Liver (tissue), 3 donors: ENCODE measurements around the gene TMIGD3.

Experiments used
- ATF3 ChIP-seq: IDR thresholded peaks from 2 replicates; pipeline ENCODE4 v1.6.1; 2016; ENCODE audit warnings: antibody characterized with exemption
- CTCF ChIP-seq: fragments of 150-350 bp; IDR thresholded peaks from 2 replicates; pipeline ENCODE4 v1.5.1; 2017; ENCODE audit warnings: improper control_type of control experiment, low read depth, low read length; ENCODE audit not compliant: missing input control
- EGR1 ChIP-seq, 2 donors: IDR thresholded peaks; 2 replicates each; pipeline ENCODE4 v1.6.1; 2016 to 2018; ENCODE audit warnings: antibody characterized with exemption in 2 of 2, low read depth in 2 of 2
- GABPA ChIP-seq, 2 donors: IDR thresholded peaks in 1 of 2; conservative IDR thresholded peaks in 1 of 2; 2 replicates each; pipeline ENCODE4 v1.6.1; 2016; ENCODE audit warnings: antibody characterized with exemption in 2 of 2, mild to moderate bottlenecking in 1 of 2, moderate library complexity in 1 of 2
- MAX ChIP-seq: IDR thresholded peaks from 2 replicates; pipeline ENCODE4 v1.6.1; 2016; ENCODE audit warnings: antibody characterized with exemption
- RAD21 ChIP-seq, 2 donors: IDR thresholded peaks; 2 replicates each; pipeline ENCODE4 v1.6.1; 2016; ENCODE audit warnings: antibody characterized with exemption in 2 of 2, mild to moderate bottlenecking in 2 of 2
- SP1 ChIP-seq: IDR thresholded peaks from 2 replicates; pipeline ENCODE4 v1.6.1; 2018; ENCODE audit warnings: antibody characterized with exemption, mild to moderate bottlenecking
- TAF1 ChIP-seq: conservative IDR thresholded peaks from 2 replicates; pipeline ENCODE4 v1.6.1; 2016; ENCODE audit warnings: antibody characterized with exemption, mild to moderate bottlenecking
- YY1 ChIP-seq: IDR thresholded peaks from 2 replicates; pipeline ENCODE4 v1.6.1; 2016; ENCODE audit warnings: antibody characterized with exemption, mild to moderate bottlenecking
- ZBTB33 ChIP-seq: IDR thresholded peaks from 2 replicates; pipeline ENCODE4 v1.6.1; 2016; ENCODE audit warnings: antibody characterized with exemption
- donor health status: healthy.
- donor health status: healthy.

GRCh38 chr1:111448918-111449702 lies 54.3 kb downstream of the TMIGD3 start, which contains the start of the genes ATP5PB and WDR77:
- TF ChIP-seq SP1 (peak; percentile 35), CTCF (no peak), MAX (peak; percentile 77), YY1 (peak; percentile 100), EGR1 (IDR thresholded peaks at IDR 0.05; ENCODE audit: low read depth in 2 of 2) (no peak), ZBTB33 (peak; percentile 100), RAD21 (IDR thresholded peaks at IDR 0.05) (peak; percentile 13 to 38), TAF1 (peak; percentile 39), ATF3 (no peak), GABPA (IDR thresholded peaks at IDR 0.05 in 1 of 2, conservative IDR thresholded peaks at IDR 0.05 in 1 of 2) (peak in 1 of 2 donors; percentile 84)
